Activated naive CD8-positive, alpha-beta T cell treated with anti-CD3 and anti-CD28 coated beads, Interleukin-2, amount 50 U/mL, for 24 hours (primary cell): ENCODE data around the gene NSL1.

Source experiments
- ATAC-seq: fragments of 150-1000 bp; cut with Tn5 transposase; one replicate; pipeline ENCODE4 v1.10.0; 2021
- DNase-seq: peaks from one replicate; pipeline ENCODE4 v3.0.0; 2021
- H3K27ac Mint-ChIP-seq: one replicate; pipeline ENCODE4 v1.8.0; 2021; ENCODE audit warnings: mild to moderate bottlenecking, mixed read lengths
- H3K27me3 Mint-ChIP-seq: one replicate; pipeline ENCODE4 v1.8.0; 2021; ENCODE audit warnings: mixed read lengths
- H3K36me3 Mint-ChIP-seq: one replicate; pipeline ENCODE4 v1.8.0; 2021; ENCODE audit warnings: low read depth, mixed read lengths
- H3K4me1 Mint-ChIP-seq: one replicate; pipeline ENCODE4 v1.8.0; 2021; ENCODE audit warnings: mixed read lengths
- H3K4me3 Mint-ChIP-seq: one replicate; pipeline ENCODE4 v1.8.0; 2021; ENCODE audit warnings: mild to moderate bottlenecking, moderate library complexity, mixed read lengths
- H3K9me3 Mint-ChIP-seq: one replicate; pipeline ENCODE4 v1.8.0; 2021; ENCODE audit warnings: mixed read lengths

Gene NSL1

GRCh38 chr1:212684076-212684475 is 107.5 kb downstream of the NSL1 start:
- H3K27me3 Mint-ChIP-seq = peaks cover 5% of the 10 kb centered on the region
- H3K9me3 Mint-ChIP-seq = no peaks in the 10 kb centered on the region
- peaks cover 22% of the 10 kb centered on the region for H3K36me3 Mint-ChIP-seq
- DNase-seq = no peak
- H3K27ac Mint-ChIP-seq = peak overlapping the region; percentile 92
- H3K4me3 Mint-ChIP-seq = peak overlapping the region; percentile 63
- no peak for ATAC-seq
- peaks cover 47% of the 10 kb centered on the region for H3K4me1 Mint-ChIP-seq

- DNase-seq = peak; percentile 83
- no peaks in the 10 kb centered on the region for H3K9me3 Mint-ChIP-seq
- peak overlapping the region; percentile 92 for H3K27ac Mint-ChIP-seq
- peaks cover 5% of the 10 kb centered on the region for H3K27me3 Mint-ChIP-seq
- peaks cover 22% of the 10 kb centered on the region for H3K36me3 Mint-ChIP-seq
- peak overlapping the region; percentile 63 for H3K4me3 Mint-ChIP-seq
- peaks cover 54% of the 10 kb centered on the region for H3K4me1 Mint-ChIP-seq
- peak; percentile 63 for ATAC-seq
These were observed 108.2 kb downstream of the NSL1 start for GRCh38 chr1:212683357-212683722.

GRCh38 chr1:212680680-212681389 is 110.7 kb downstream of the NSL1 start:
- ATAC-seq (peak; percentile 38), DNase-seq (no peak)
- Mint-ChIP-seq H3K27me3 (peaks cover 8% of the 10 kb centered on the region), H3K9me3 (no peaks in the 10 kb centered on the region), H3K4me3 (peak overlapping the region; percentile 35), H3K27ac (peak overlapping the region; percentile 73), H3K4me1 (peaks cover 64% of the 10 kb centered on the region), H3K36me3 (peaks cover 6% of the 10 kb centered on the region)

GRCh38 chr1:212678456-212679410 is 112.8 kb downstream of the NSL1 start:
- no peaks in the 10 kb centered on the region for H3K36me3 Mint-ChIP-seq
- peaks cover 58% of the 10 kb centered on the region for H3K4me1 Mint-ChIP-seq
- peak; percentile 59 for ATAC-seq
- peak overlapping the region; percentile 78 for H3K27ac Mint-ChIP-seq
- no peak for DNase-seq
- no peak overlapping the region for H3K4me3 Mint-ChIP-seq
- H3K27me3 Mint-ChIP-seq = peaks cover 13% of the 10 kb centered on the region
- H3K9me3 Mint-ChIP-seq = no peaks in the 10 kb centered on the region

- peaks cover 13% of the 10 kb centered on the region for H3K27me3 Mint-ChIP-seq
- no peaks in the 10 kb centered on the region for H3K36me3 Mint-ChIP-seq
- ATAC-seq (no peak), DNase-seq (no peak)
- H3K27ac Mint-ChIP-seq = peak overlapping the region; percentile 78
- H3K9me3 Mint-ChIP-seq = no peaks in the 10 kb centered on the region
- no peak overlapping the region for H3K4me3 Mint-ChIP-seq
- H3K4me1 Mint-ChIP-seq = peaks cover 46% of the 10 kb centered on the region
These were observed 114.0 kb downstream of the NSL1 start for GRCh38 chr1:212677573-212677972.

- H3K36me3 Mint-ChIP-seq = no peaks in the 10 kb centered on the region
- peaks cover 16% of the 10 kb centered on the region for H3K27me3 Mint-ChIP-seq
- ATAC-seq = no peak
- H3K9me3 Mint-ChIP-seq = no peaks in the 10 kb centered on the region
- no peak overlapping the region for H3K4me3 Mint-ChIP-seq
- peaks cover 42% of the 10 kb centered on the region for H3K4me1 Mint-ChIP-seq
- no peak overlapping the region for H3K27ac Mint-ChIP-seq
- no peak for DNase-seq
These were observed 114.4 kb downstream of the NSL1 start for GRCh38 chr1:212677136-212677535.
